Aorta (tissue), 5 donors: ENCODE measurements around the gene BID. TPM values are rescaled to one million over a fixed set of nuclear protein-coding genes. Genes with fewer than 3 reads are reported as not detected.

ENCODE experiments used
- ATAC-seq: fragments of 200-7000 bp; cut with Tn5 transposase; one replicate; pipeline ENCODE4 v1.9.1; 2022; ENCODE audit warnings: moderate library complexity; ENCODE audit not compliant: low FRiP score
- DNase-seq, 2 donors: peaks; one replicate each; pipeline ENCODE4 v3.0.0-alpha.2; 2020
- H3K27ac ChIP-seq, 2 donors: one replicate each; pipeline ENCODE4 v1.5.1; 2013; ENCODE audit warnings: low read length in 2 of 2, mild to moderate bottlenecking in 2 of 2, moderate library complexity in 2 of 2, control low read depth in 1 of 2, inconsistent platforms in 1 of 2, low read depth in 1 of 2
- H3K27me3 ChIP-seq, 2 donors: one replicate each; pipeline ENCODE4 v1.6.1; 2013; ENCODE audit warnings: control low read depth in 1 of 2, low read length in 1 of 2, mild to moderate bottlenecking in 1 of 2, moderate library complexity in 1 of 2; ENCODE audit not compliant: insufficient read depth in 2 of 2, control insufficient read depth in 1 of 2
- H3K36me3 ChIP-seq, 2 donors: one replicate each; pipeline ENCODE4 v1.6.1; 2013; ENCODE audit warnings: control low read depth in 1 of 2, low read length in 1 of 2, mild to moderate bottlenecking in 1 of 2; ENCODE audit not compliant: insufficient read depth in 2 of 2, control insufficient read depth in 1 of 2
- H3K4me1 ChIP-seq, 2 donors: one replicate each; pipeline ENCODE4 v1.6.1; 2013; ENCODE audit warnings: low read length in 2 of 2, control low read depth in 1 of 2, mild to moderate bottlenecking in 1 of 2, moderate library complexity in 1 of 2; ENCODE audit not compliant: insufficient read depth in 2 of 2, control insufficient read depth in 1 of 2
- H3K4me3 ChIP-seq, 2 donors: one replicate each; pipeline ENCODE4 v1.5.1; 2013; ENCODE audit warnings: low read length in 2 of 2, control low read depth in 1 of 2, mild to moderate bottlenecking in 1 of 2
- H3K9me3 ChIP-seq: one replicate; pipeline ENCODE4 v1.6.1; 2013; ENCODE audit warnings: mild to moderate bottlenecking, low read length; ENCODE audit not compliant: control insufficient read depth
- WGBS, 2 donors: extraction: QIAGEN DNeasy Blood & Tissue Kit; methylation state at CpG; one replicate each; pipeline ENCODE4 v1.1.7; 2013; 5-methylcytosine and 5-hydroxymethylcytosine counted together
- intact Hi-C, 2 donors: fragments of 100-400 bp; cut with DNase I; formaldehyde crosslinking; loops; one replicate each; pipeline versions ENCODE4 v1.14.2 to v1.15.0; 2022
- polyA plus RNA-seq, 2 donors: library from polyadenylated mRNA; stranded (reverse); fragments of 200-250 nt; gene quantifications; one replicate each; pipeline ENCODE4 v1.2.3, GENCODE V29; 2013
- total RNA-seq, 2 donors: library from RNA; stranded (reverse); fragmentation: NEBNext Ultra II Directional; extraction: Animal tissue kit (Norgen Biotek cat#: 25700); gene quantifications; one replicate each; pipeline ENCODE4 v1.2.1, GENCODE V29; 2021
- donor health status: healthy with polysubstance abuse.
- donor health status: Bipolar disorder and iron deficiency.
- donor health status: DM: no; HTN: no; CAD: no.
- donor health status: DM: no; HTN: no; CAD: no.
- donor health status: DM: yes; HTN: yes; CAD: no.

BID gene
- total and polyA plus RNA-seq, 4 donors = 8.1 to 12.7 (median 10.0) TPM

DNA sequence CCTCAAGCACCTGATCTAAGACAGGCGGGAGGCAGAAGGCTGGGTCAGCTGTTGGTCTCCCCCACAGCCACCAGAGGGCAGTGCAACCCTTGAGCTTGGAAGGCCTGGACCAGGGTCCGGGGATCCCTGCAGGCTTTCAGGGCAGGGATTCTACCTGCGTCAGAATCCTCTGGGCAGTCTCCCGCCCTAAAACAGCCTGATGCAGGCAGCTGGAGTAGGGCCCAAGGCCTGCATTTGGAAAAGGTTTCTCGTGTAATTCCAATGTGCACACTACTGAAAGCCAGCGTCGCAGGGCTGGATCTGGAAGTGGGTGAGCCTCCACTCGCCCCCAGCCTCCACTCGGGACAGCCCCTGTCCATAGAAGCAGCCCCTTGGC, 31.8 kb downstream of the BID start:
- ATAC-seq = no peak
- no peak overlapping the region for H3K4me3 ChIP-seq
- no peaks in the 10 kb centered on the region for H3K9me3 ChIP-seq
- no peaks in the 10 kb centered on the region for H3K27me3 ChIP-seq
- no peak overlapping the region for H3K27ac ChIP-seq
- intact Hi-C loops = loop anchor here (2.0 to 10.0 kb wide), 2 partner anchors 38 to 332 kb away; partner anchors contain the start of gene PEX26 (in 1 of the 2)
- no peaks in the 10 kb centered on the region for H3K36me3 ChIP-seq
- WGBS, 2 donors = 41 to 43% methylated on average over 9 of the region's 9 CpGs
- peak; percentile 59 to 83 for DNase-seq
- no peaks in the 10 kb centered on the region for H3K4me1 ChIP-seq

DNA sequence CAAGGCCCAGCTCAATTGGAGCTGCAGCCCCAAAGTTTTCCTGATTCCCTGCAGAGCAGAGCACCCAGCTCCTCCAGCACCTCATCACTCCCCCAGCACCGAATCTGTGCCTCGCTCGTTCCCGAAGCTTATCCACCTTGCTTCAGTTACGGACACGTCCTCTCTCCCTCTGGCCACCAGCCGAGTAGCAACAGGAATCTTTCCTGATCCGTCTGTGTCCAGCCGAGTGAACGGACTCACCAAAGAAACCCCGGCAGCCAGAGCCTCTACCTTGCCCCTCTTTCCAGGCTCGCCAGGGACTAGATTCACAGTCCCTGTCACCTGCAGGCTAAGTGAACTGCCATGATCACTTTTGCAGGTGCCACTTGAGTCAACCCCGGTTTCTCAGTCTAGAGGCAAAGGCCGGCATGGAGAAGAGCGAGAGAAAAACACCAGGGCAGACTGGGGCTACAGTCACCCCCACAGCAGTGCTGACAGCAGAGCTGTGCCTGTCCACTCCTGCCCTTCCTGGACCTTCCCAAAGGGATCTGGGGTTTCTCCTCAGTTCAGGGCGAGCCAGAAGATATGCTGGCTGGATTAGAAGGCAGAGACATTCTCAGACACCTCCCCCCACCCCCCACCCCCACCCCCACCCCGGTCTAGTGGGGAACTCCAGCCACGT, 32.3 kb downstream of the BID start:
- WGBS, 2 donors = 67 to 70% methylated on average over 17 to 18 of the region's 18 CpGs
- Histone ChIP-seq H3K36me3 (no peaks in the 10 kb centered on the region), H3K4me3 (no peak overlapping the region), H3K27ac (no peak overlapping the region), H3K27me3 (no peaks in the 10 kb centered on the region), H3K4me1 (no peaks in the 10 kb centered on the region), H3K9me3 (no peaks in the 10 kb centered on the region)
- no peak for ATAC-seq
- intact Hi-C loops = loop anchor here (2.0 to 10.0 kb wide), 2 partner anchors 37 to 333 kb away; partner anchors contain the start of gene PEX26 (in 1 of the 2)
- no peak for DNase-seq

DNA sequence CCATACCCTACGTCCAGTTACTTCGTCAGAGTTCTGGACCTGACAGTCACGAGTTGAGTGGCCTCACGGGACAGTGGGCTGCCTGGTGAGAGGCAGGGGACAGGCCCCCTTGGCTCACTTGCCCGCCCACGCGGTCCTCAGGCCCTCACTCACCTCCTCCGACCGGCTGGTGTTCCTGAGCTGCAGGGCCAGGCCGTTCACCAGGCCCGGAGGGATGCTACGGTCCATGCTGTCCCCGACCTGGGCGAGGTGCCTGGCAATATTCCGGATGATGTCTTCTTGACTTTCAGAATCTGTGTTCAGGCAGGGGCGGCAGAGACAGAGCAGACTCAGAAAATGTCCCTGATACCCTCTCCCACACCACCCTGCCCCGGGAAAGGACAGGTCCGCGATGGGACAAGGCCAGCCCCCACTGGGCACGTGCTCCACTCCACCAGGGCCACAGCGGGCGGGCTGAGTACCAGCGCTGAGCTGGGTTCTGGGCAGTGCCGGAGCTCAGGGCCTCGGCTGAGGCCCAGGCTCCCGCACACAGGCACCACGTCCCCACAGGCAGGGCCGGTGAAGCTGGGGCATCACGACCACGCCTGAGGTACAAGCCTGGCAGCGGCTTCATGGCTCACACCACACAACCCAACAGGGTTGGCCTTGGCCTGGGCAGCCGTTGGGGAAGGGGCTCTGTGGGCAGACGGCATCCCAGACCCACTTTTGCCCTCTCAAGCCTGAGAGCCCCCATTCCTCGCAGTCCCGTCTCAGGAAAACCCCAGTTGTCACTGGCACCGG, 34.9 kb downstream of the BID start:
- ATAC-seq (no peak), DNase-seq (no peak)

DNA sequence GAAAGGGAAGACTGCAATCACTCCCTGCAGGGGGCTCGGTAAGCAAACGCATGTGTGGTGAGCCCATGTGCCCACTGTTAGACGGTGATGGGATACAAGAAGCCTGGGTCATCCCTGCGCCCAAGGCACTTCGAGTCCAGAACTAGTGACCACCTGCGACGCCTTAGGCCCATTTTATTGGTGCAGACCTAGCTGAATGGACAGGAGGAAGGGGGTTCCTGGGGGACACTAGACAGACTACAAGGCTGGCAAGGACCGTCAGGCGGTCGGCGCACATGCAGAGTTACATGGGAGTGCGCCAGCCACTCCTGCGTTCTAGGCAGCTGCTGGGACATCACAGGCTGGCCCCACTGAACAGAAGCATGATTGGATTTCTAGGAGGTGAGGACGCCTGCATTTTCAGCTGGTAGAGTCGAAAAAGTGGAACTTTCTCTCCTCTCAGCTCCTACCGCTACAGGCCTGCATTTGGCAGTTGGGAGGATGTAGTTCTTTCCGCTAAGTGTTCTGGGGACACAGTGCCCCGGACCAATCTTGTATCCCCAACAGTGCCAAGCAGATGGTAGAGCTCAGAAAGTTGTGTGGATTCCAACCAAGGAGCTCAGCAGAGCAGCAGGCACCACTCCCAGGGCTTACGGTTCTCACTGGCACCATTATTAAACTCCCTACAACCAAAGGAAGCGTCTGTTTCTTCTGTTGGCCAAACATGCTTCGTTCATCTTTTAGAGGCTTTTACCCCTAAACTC, 35.7 kb downstream of the BID start:
- Histone ChIP-seq H3K27ac (no peak overlapping the region), H3K36me3 (peaks cover 0 to 2% of the 10 kb centered on the region in 2 donors), H3K27me3 (no peaks in the 10 kb centered on the region), H3K4me1 (no peaks in the 10 kb centered on the region), H3K4me3 (no peak overlapping the region), H3K9me3 (no peaks in the 10 kb centered on the region)
- ATAC-seq = no peak
- 91 to 92% methylated on average over 21 of the region's 21 CpGs for WGBS, 2 donors
- no peak for DNase-seq
- intact Hi-C loops = no loop called here

More for the DNA sequence above, 34.9 kb downstream of the BID start:
- Histone ChIP-seq H3K4me3 (no peak overlapping the region), H3K36me3 (no peaks in the 10 kb centered on the region), H3K27ac (no peak overlapping the region), H3K4me1 (no peaks in the 10 kb centered on the region), H3K27me3 (no peaks in the 10 kb centered on the region), H3K9me3 (no peaks in the 10 kb centered on the region)
- intact Hi-C loops = no loop called here
- 91 to 93% methylated on average over 36 of the region's 36 CpGs for WGBS, 2 donors

DNA sequence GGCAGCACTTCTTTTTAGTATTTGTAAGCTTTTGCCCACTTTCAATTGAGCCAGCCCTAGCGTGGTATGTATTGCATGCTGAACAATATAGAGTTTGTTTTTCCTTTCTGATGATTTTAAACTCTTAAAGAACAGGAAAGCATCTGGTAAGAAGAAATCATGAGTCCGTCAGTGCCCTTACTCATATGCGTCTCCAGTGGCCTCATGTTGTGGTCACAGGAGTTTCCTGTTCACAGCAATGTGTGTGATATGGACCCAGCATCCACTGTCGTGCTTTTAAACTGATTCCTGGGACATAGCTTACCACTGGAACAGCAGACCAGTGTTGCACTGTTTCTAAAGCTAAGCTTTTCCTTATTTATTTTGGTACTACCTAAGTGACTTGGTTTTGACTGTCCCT, 40.1 kb downstream of the BID start:
- DNase-seq = no peak

DNA sequence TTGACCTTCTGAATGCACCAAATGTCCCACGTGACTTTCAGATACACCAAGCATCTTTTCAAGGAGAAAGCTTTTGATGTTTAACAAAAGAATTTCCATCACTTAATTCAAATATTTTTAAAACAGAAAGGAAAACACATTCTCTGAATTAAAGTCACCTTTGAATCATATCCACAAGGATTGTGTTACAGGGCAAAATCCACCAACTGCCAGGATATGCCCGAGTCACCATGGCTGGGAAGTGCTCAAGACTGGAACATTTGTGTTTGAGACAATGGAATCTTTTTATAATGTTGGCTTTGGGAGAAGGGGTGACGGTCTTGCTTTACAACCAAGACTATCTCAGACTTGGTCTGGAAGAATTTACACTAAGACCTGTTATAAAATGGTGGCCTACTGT, 40.8 kb downstream of the BID start:
- Histone ChIP-seq H3K9me3 (no peaks in the 10 kb centered on the region), H3K4me1 (no peaks in the 10 kb centered on the region), H3K4me3 (no peak overlapping the region), H3K27ac (no peak overlapping the region), H3K27me3 (no peaks in the 10 kb centered on the region), H3K36me3 (peaks cover 7 to 8% of the 10 kb centered on the region in 2 donors)
- ATAC-seq (no peak), DNase-seq (no peak)
- intact Hi-C loops = no loop called here
- WGBS, 2 donors = 34 to 48% methylated on average over 3 of the region's 3 CpGs

More for the DNA sequence above, 40.1 kb downstream of the BID start:
- no peak overlapping the region for H3K4me3 ChIP-seq
- peaks cover 7 to 8% of the 10 kb centered on the region in 2 donors for H3K36me3 ChIP-seq
- H3K9me3 ChIP-seq = no peaks in the 10 kb centered on the region
- no peak overlapping the region for H3K27ac ChIP-seq
- ATAC-seq = no peak
- WGBS, 2 donors = 80 to 81% methylated on average over 4 of the region's 4 CpGs
- no peaks in the 10 kb centered on the region for H3K4me1 ChIP-seq
- H3K27me3 ChIP-seq = no peaks in the 10 kb centered on the region
- intact Hi-C loops = no loop called here

DNA sequence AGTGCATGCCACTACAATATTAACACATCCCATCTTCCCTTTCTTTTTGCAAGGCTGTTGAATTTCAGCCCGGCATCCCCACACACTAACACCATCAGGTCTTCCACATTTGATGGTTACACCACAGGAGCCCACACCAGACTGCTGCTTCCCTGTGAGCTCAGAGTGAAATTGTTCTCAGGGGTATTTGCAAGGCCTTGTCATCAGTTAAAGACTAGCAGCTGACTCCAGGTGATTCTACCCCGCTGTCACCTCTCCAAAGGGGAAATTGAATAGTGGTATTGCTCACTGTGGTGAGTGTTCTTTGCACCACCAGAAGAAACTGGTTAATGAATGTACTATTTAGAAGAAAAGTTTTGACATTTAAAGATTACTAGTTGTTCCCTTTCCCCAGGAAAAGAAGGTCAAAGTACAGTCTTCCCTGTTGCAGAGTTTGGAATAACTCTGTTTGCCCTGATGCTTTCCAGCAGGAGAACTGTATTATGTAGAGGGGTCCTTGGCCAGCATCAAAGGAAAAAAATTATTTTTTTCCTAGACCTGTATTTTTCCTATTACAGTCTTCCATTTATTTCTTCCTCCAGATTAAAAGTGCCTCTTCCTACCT, 41.9 kb downstream of the BID start:
- 95 to 97% methylated on average over 2 of the region's 2 CpGs for whole genome bisulfite sequencing, 2 donors
- ATAC-seq = no peak
- H3K27me3 ChIP-seq = no peaks in the 10 kb centered on the region
- H3K36me3 ChIP-seq = peaks cover 7 to 8% of the 10 kb centered on the region in 2 donors
- H3K4me1 ChIP-seq = no peaks in the 10 kb centered on the region
- H3K9me3 ChIP-seq = no peaks in the 10 kb centered on the region
- H3K27ac ChIP-seq = no peak overlapping the region
- DNase-seq = no peak
- H3K4me3 ChIP-seq = no peak overlapping the region
- intact Hi-C loops = no loop called here

DNA sequence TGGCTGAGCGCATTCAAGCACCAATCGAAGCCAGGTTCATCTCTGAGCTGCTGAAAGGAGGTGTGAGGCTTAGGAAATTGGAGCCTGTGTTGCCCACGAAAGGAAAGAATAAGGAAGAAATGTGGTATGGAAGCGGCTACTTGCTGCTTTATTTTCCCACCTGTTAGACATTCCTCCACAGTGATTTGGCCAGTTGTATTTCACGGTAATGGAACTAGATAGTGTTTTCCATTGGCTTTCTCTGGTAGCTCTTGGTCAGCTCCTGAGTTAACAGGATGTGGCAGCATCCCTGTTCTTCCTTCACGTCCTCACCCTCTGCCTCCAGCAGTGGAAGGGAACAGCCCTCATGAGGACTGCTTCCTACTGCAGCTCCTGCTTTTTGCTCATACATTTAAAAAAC, 44.7 kb downstream of the BID start:
- intact Hi-C loops = no loop called here
- H3K27me3 ChIP-seq = no peaks in the 10 kb centered on the region
- no peak for DNase-seq

More for the DNA sequence above, 44.7 kb downstream of the BID start:
- WGBS, 2 donors = 84 to 92% methylated on average over 6 of the region's 6 CpGs
- Histone ChIP-seq H3K4me3 (no peak overlapping the region), H3K27ac (no peak overlapping the region), H3K36me3 (peaks cover 7 to 8% of the 10 kb centered on the region in 2 donors), H3K4me1 (peaks cover 0 to 2% of the 10 kb centered on the region in 2 donors), H3K9me3 (no peaks in the 10 kb centered on the region)
- ATAC-seq = no peak
